Vagina (tissue), 2 donors: ENCODE measurements around the gene RNF31.

Experiments used
- POLR2A ChIP-seq, 2 donors: fragments of 450-650 bp; IDR thresholded peaks; one replicate each; pipeline ENCODE4 v1.6.1; 2017; ENCODE audit warnings: antibody characterized with exemption in 2 of 2, mild to moderate bottlenecking in 2 of 2, moderate library complexity in 2 of 2
- POLR2AphosphoS5 ChIP-seq, 2 donors: sonication (generic); formaldehyde crosslinking; IDR thresholded peaks; one replicate each; pipeline ENCODE4 v1.9.0; 2017; ENCODE audit warnings: antibody characterized with exemption in 2 of 2, mild to moderate bottlenecking in 2 of 2, low read depth in 1 of 2; ENCODE audit not compliant: insufficient read depth in 1 of 2
- TF ChIP-seq, protein P1 (sequence below), 3 experiments: fragments of 450-650 bp in 2 of 3; fragments of 200-600 bp in 1 of 3; sonication (generic) in 1 of 3; IDR thresholded peaks; one replicate each; pipeline ENCODE4 v1.5.1; 2017 to 2019; ENCODE audit warnings: antibody characterized with exemption in 3 of 3, mild to moderate bottlenecking in 2 of 3, moderate library complexity in 2 of 3

- TF ChIP-seq POLR2AphosphoS5 (IDR thresholded peaks at IDR 0.05; ENCODE audit: insufficient read depth in 1 of 2, low read depth in 1 of 2): no peak
- TF ChIP-seq, protein P1, sequence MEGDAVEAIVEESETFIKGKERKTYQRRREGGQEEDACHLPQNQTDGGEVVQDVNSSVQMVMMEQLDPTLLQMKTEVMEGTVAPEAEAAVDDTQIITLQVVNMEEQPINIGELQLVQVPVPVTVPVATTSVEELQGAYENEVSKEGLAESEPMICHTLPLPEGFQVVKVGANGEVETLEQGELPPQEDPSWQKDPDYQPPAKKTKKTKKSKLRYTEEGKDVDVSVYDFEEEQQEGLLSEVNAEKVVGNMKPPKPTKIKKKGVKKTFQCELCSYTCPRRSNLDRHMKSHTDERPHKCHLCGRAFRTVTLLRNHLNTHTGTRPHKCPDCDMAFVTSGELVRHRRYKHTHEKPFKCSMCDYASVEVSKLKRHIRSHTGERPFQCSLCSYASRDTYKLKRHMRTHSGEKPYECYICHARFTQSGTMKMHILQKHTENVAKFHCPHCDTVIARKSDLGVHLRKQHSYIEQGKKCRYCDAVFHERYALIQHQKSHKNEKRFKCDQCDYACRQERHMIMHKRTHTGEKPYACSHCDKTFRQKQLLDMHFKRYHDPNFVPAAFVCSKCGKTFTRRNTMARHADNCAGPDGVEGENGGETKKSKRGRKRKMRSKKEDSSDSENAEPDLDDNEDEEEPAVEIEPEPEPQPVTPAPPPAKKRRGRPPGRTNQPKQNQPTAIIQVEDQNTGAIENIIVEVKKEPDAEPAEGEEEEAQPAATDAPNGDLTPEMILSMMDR (IDR thresholded peaks at IDR 0.05): no peak
- TF ChIP-seq POLR2A (IDR thresholded peaks at IDR 0.05): no peak
Measured at GRCh38 chr14:24102357-24103048, 44.8 kb upstream of the RNF31 start.
